NCI-H82 treated with DMSO at 0.1 percent for 48 hours (cell line): ENCODE data around the gene POTEB2.
"Not testable (repeated sequence)": the region's sequence is repeated elsewhere in the genome, so short reads cannot be mapped to it uniquely, and the experiment has no call there.

Experiments
- DNase-seq: peaks from one replicate; lab custom pipeline; 2025; ENCODE audit not compliant: unreplicated experiment; lab: John Stamatoyannopoulos, UW

POTEB2 gene

GRCh38 chr15:20866214-20866613, at the start of gene POTEB2:
Gene POTEB2, minus strand, starts transcription at chr15:20866314. Its CDS starts 33 bp downstream, at chr15:20866281.
- DNase-seq, result not testable (repeated sequence)

DNA sequence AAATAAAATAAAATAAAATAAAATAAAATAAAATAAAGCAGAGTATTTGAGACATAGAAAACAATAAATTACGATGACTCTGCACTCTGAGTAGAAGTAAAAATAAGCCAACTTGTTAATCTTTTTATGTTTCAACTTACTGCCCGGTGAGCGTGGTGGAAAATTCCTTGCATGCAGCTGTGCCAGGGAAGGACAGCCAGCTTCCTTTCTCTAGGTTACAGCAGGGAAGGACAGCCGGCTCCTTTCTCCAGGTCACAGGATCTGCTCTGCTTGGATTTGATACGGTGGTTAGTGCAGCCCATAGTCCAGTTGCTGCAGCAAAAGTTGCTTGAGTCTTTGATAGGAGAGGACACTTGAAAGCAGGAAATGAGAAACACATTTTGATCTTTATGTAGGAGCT, 13.8 kb upstream of the POTEB2 start:
- DNase-seq, result not testable (repeated sequence)

GRCh38 chr15:20878464-20878863, 12.3 kb upstream of the POTEB2 start:
- DNase-seq, result not testable (repeated sequence)

DNA sequence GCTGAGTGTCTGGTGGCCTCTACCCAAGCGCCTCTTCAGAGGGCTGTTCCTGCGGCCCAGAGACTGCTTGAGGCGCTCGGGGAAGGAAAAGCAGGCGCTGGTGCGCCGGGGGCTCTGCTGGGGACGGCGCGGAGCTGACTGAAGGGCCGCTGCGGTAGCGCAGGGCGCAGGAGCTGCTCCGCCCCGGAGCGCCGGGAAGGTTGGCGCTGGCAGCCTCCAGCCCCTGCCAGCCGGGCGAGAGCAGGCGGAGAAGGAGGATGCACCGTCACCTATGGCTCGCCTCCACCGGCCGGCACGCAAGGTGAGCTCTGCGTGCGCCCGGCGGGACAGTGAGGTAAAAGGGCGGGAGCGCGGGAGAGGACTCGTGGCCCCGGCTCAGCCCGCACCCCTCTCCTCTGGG, 11.7 kb upstream of the POTEB2 start:
- DNase-seq, result not testable (repeated sequence)
